HL-60/S4 treated with phorbol 12-myristate 13-acetate at 8.2 ng/mL for 4 days and 3 days (cell line): ENCODE measurements around the gene PRKRIP1.

Experiments used
- in situ Hi-C: fragments of 300-500 bp; cut with MboI; formaldehyde crosslinking; loops from 2 replicates; pipeline ENCODE4 v1.15.0; 2022; ENCODE audit warnings: low sequenced_read_pairs

Gene PRKRIP1

GRCh38 chr7:102427019-102427405 is 30.8 kb downstream of the PRKRIP1 start:
- in situ Hi-C loops, result no loop called here

- in situ Hi-C loops, result no loop called here
Measured at GRCh38 chr7:102429141-102429899, 33.2 kb downstream of the PRKRIP1 start.

- in situ Hi-C loops, result no loop called here
Measured at GRCh38 chr7:102431617-102432298, 35.6 kb downstream of the PRKRIP1 start.

GRCh38 chr7:102432442-102433218 is 36.5 kb downstream of the PRKRIP1 start:
- in situ Hi-C loops, result no loop called here

- in situ Hi-C loops, result no loop called here
Measured at GRCh38 chr7:102433219-102434038, 37.3 kb downstream of the PRKRIP1 start, which contains the start of gene ORAI2. ORAI2 (plus strand) TSS chr7:102433575; CDS start chr7:102438957, 5,382 bp downstream.

- in situ Hi-C loops, result no loop called here
Measured at GRCh38 chr7:102434039-102434486, 37.9 kb downstream of the PRKRIP1 start.

GRCh38 chr7:102436118-102436517 is 40.0 kb downstream of the PRKRIP1 start:
- in situ Hi-C loops, result no loop called here

GRCh38 chr7:102439963-102440795 is 44.0 kb downstream of the PRKRIP1 start:
- in situ Hi-C loops, result no loop called here

- in situ Hi-C loops, result no loop called here
Measured at GRCh38 chr7:102444961-102445673, 49.0 kb downstream of the PRKRIP1 start.

GRCh38 chr7:102445674-102446071 is 49.5 kb downstream of the PRKRIP1 start:
- in situ Hi-C loops, result no loop called here

GRCh38 chr7:102446387-102447156 is 50.4 kb downstream of the PRKRIP1 start:
- in situ Hi-C loops, result no loop called here

- in situ Hi-C loops, result no loop called here
Measured at GRCh38 chr7:102447311-102447710, 51.1 kb downstream of the PRKRIP1 start.

GRCh38 chr7:102449136-102449535 is 53.0 kb downstream of the PRKRIP1 start:
- in situ Hi-C loops, result no loop called here

- in situ Hi-C loops, result no loop called here
Measured at GRCh38 chr7:102450242-102450641, 54.1 kb downstream of the PRKRIP1 start.

- in situ Hi-C loops, result no loop called here
Measured at GRCh38 chr7:102451371-102452054, 55.4 kb downstream of the PRKRIP1 start.

- in situ Hi-C loops, result no loop called here
Measured at GRCh38 chr7:102452451-102452850, 56.3 kb downstream of the PRKRIP1 start.

GRCh38 chr7:102453319-102453718 is 57.2 kb downstream of the PRKRIP1 start:
- in situ Hi-C loops, result no loop called here

- in situ Hi-C loops, result no loop called here
Measured at GRCh38 chr7:102454468-102454867, 58.3 kb downstream of the PRKRIP1 start.
